BLaER1 (cell line): Measurements from ENCODE around the gene SERHL2.
"Not testable (repeated sequence)": the region's sequence is repeated elsewhere in the genome, so short reads cannot be mapped to it uniquely, and the experiment has no call there.

Experiments
- H3K27ac ChIP-seq: shearing (Covaris generic); formaldehyde crosslinking; 2 replicates; pipeline ENCODE4 v1.8.1; 2022
- H3K27me3 ChIP-seq: shearing (Covaris generic); formaldehyde crosslinking; 2 replicates; pipeline ENCODE4 v1.8.1; 2022
- H3K36me3 ChIP-seq: shearing (Covaris generic); formaldehyde crosslinking; 2 replicates; pipeline ENCODE4 v1.8.1; 2022
- H3K4me1 ChIP-seq: shearing (Covaris generic); formaldehyde crosslinking; 2 replicates; pipeline ENCODE4 v1.8.1; 2022
- H3K4me2 ChIP-seq: shearing (Covaris generic); formaldehyde crosslinking; 2 replicates; pipeline ENCODE4 v1.8.1; 2022
- H3K4me3 ChIP-seq: shearing (Covaris generic); formaldehyde crosslinking; 2 replicates; pipeline ENCODE4 v1.8.1; 2022
- H3K9ac ChIP-seq: shearing (Covaris generic); formaldehyde crosslinking; 2 replicates; pipeline ENCODE4 v1.8.1; 2022
- H3K9me3 ChIP-seq: shearing (Covaris generic); formaldehyde crosslinking; 2 replicates; pipeline ENCODE4 v1.8.1; 2022
- H4K20me1 ChIP-seq: shearing (Covaris generic); formaldehyde crosslinking; 2 replicates; pipeline ENCODE4 v1.8.1; 2022
- Cebpa-rat ChIP-seq: shearing (Covaris generic); IDR thresholded peaks from 2 replicates; pipeline ENCODE4 v1.8.1; 2022

Gene SERHL2

DNA sequence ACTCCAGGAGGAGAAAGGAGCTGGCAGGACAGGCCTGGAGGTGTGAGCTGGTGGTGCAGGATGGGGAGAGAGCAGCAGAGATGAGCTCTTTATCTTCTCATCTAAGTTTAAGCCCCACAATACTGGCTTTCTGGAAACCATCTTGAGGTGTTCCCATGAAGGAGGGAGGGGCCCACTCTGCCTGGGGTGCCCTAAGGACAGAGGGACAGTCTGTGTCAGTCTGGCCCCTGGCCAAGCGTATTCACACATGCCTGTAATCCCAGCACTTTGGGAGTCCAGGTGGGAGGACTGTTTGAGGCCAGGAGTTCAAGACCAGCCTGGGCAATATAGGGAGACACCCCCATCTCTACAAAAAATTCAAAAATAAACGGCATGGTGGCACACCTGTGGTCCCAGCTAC is 8.9 kb downstream of the SERHL2 start:
- no peak for TF ChIP-seq Cebpa-rat
- Histone ChIP-seq H4K20me1 (0 out of 2 replicates have a peak, but pooled peaks cover 11% of the 10 kb centered on the region), H3K27me3 (no peaks in the 10 kb centered on the region), H3K9me3 (peaks cover 10% of the 10 kb centered on the region; the same call in 1 of the 2 replicates), H3K4me1 (peaks cover 37% of the 10 kb centered on the region), H3K27ac (peak overlapping the region; percentile 29; the same call in 1 of the 2 replicates), H3K4me3 (no peak overlapping the region), H3K36me3 (peaks cover 20% of the 10 kb centered on the region), H3K4me2 (peak overlapping the region; percentile 73), H3K9ac (0 out of 2 replicates have a peak overlapping the region, but pooled peaks have one; percentile 12)

DNA sequence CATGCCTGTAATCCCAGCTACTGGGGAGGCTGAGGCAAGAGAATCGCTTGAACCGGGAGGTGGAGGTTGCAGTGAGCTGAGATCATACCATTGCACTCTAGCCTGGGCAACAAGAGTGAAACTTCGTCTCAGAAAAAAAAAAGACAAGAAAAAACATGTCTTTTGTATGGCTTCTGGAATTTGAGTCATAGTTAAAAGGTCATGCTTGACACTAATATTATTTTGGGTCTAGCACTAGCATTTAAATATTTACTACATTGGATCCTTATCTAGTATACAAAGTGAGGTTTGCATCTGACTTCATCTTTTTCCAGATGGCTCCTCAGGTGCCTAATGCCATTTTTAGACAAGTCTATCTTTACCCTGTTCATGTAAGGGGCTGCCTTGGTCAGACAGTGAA is 10.2 kb downstream of the SERHL2 start:
- not testable (repeated sequence) for H3K9me3 ChIP-seq, H3K27ac ChIP-seq, H3K4me3 ChIP-seq, H3K9ac ChIP-seq, H3K27me3 ChIP-seq, H3K4me2 ChIP-seq
- Histone ChIP-seq H3K4me1 (peaks cover 37% of the 10 kb centered on the region), H4K20me1 (0 out of 2 replicates have a peak, but pooled peaks cover 11% of the 10 kb centered on the region), H3K36me3 (peaks cover 27% of the 10 kb centered on the region)

DNA sequence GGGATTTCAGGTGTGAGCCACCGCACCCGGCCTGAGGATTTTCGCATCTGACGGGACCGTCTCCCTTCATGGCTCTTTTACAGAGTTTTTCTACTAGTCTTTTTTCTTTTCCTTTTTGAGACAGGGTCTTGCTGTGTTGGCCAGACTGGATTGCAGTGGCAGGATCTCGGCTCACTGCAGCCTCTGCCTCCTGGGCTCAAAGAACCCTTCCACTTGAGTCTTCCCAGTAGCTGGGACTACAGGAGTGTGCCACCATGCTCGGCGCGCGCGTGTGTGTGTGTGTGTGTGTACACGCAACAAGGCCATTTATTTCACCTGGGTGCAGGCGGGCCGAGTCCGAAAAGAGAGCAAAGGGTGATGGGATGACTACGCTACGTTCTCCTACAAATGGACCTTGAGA is 10.9 kb downstream of the SERHL2 start:
- no peak overlapping the region for H3K27ac ChIP-seq
- peaks cover 35% of the 10 kb centered on the region for H3K36me3 ChIP-seq
- H3K4me2 ChIP-seq = no peak overlapping the region
- H3K27me3 ChIP-seq = no peaks in the 10 kb centered on the region
- peaks cover 37% of the 10 kb centered on the region for H3K4me1 ChIP-seq
- peaks cover 10% of the 10 kb centered on the region; the same call in 1 of the 2 replicates for H3K9me3 ChIP-seq
- H4K20me1 ChIP-seq = 0 out of 2 replicates have a peak, but pooled peaks cover 11% of the 10 kb centered on the region
- H3K9ac ChIP-seq = no peak overlapping the region
- H3K4me3 ChIP-seq = no peak overlapping the region
- no peak for TF ChIP-seq Cebpa-rat

DNA sequence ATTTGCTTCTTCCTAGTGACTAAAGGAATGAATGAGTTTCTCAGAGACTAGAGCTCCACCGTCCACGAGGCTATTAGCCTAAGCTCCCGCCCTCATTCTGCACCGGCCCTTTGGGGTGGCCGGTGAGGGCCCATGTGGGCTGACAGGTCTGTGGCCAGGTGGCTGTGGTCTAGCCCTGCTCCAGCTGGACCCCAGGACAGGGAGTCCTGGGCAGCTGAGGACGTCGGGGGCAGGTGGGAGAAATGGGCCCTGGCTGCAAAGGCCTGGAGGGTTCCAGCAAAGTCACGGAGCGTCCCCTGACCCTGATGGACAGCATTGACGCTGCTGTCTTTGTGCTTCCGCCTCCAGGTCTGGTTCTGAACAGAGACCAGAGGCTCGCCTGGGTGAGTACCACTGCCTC is 12.2 kb downstream of the SERHL2 start:
- Histone ChIP-seq H3K9ac (no peak overlapping the region), H3K4me3 (no peak overlapping the region), H3K9me3 (peaks cover 10% of the 10 kb centered on the region; the same call in 1 of the 2 replicates), H3K27me3 (no peaks in the 10 kb centered on the region), H3K27ac (no peak overlapping the region), H3K36me3 (peaks cover 47% of the 10 kb centered on the region), H4K20me1 (0 out of 2 replicates have a peak, but pooled peaks cover under 1% of the 10 kb centered on the region), H3K4me1 (peaks cover 28% of the 10 kb centered on the region), H3K4me2 (no peak overlapping the region)
- no peak for TF ChIP-seq Cebpa-rat

DNA sequence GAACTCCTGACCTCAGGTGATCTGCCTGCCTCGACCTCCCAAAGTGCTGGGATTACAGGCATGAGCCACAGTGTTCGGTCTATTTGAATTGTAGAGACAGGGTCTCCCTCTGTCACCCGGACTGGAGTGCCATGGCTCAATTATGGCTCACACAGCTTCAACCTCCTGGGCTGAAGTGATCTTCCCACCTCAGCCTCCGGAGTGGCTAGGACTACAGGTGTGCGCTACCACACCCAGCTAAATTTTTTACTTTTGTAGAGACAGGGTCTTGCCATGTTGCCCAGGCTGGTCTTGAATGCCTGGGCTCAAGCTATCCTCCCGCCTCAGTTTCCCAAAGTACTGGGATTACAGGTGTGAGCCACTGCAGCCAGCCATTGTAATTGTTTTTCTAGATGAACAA is 14.2 kb downstream of the SERHL2 start:
- peaks cover 66% of the 10 kb centered on the region for H3K36me3 ChIP-seq
- not testable (repeated sequence) for H3K9ac ChIP-seq, H3K27me3 ChIP-seq, H3K27ac ChIP-seq, H4K20me1 ChIP-seq, H3K4me1 ChIP-seq, H3K4me3 ChIP-seq, H3K4me2 ChIP-seq, H3K9me3 ChIP-seq

DNA sequence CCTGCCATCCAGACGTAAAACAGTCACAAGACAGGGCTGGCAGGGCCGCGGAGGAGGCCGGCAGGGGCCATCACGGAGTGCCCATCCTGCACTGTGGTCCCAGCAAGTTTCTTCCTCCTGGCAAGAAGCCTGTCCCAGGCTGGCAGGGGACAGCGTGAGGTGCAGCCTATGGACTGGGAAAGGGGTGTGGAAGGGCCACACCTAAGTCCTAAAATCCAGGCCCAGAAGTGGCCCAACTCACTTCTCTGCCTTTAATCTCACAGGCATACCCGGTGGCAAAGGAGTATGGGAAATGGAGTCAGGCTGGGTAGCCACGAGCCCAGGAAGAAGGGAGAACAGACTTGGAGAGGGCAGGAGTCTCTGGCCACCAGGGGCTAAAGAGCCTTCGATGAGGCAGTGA is 16.8 kb downstream of the SERHL2 start:
- H3K27ac ChIP-seq, H3K4me2 ChIP-seq, H3K27me3 ChIP-seq, H3K9ac ChIP-seq, H3K9me3 ChIP-seq, H3K4me3 ChIP-seq, H3K4me1 ChIP-seq: not testable (repeated sequence)
- Histone ChIP-seq H3K36me3 (peaks cover 75% of the 10 kb centered on the region), H4K20me1 (peaks cover 19% of the 10 kb centered on the region)

DNA sequence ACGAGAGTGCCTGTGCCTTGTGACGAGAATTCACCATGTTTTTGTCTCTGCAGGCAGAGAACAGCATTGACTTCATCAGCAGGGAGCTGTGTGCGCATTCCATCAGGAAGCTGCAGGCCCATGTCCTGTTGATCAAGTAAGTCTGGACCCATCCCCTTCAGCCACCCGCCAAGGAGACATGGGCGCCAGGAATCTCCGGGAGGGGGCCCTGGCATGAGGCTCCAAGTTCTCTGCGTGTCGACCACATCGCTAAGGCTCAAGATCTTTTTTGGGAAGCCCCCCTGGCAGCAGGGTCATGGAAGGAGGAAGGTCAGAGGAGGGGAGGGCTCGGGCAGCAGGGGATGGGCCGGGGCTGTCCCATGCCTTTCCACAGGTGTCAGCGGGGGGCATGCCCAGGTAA is 17.3 kb downstream of the SERHL2 start:
- H3K4me1 ChIP-seq, H3K27me3 ChIP-seq, H3K27ac ChIP-seq, H3K9me3 ChIP-seq, H3K4me2 ChIP-seq, H3K4me3 ChIP-seq, H3K9ac ChIP-seq: not testable (repeated sequence)
- H3K36me3 ChIP-seq = peaks cover 75% of the 10 kb centered on the region
- H4K20me1 ChIP-seq = peaks cover 19% of the 10 kb centered on the region

DNA sequence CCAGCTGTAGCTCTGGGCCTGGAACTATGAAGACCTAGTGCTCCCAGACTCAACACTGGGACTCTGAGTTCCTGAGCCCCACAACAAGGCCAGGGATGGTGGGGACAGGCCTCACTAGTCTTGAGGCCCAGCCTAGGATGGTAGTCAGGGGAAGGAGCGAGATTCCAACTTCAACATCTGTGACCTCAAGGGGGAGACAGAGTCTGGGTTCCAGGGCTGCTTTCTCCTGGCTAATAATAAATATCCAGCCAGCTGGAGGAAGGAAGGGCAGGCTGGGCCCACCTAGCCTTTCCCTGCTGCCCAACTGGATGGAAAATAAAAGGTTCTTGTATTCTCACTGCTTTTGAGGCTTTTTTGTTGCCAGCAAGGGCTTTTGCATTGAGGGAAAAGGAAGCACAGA is 20.3 kb downstream of the SERHL2 start:
- not testable (repeated sequence) for H3K9ac ChIP-seq, H3K4me1 ChIP-seq, H3K4me3 ChIP-seq, H3K4me2 ChIP-seq, H3K27ac ChIP-seq, H3K27me3 ChIP-seq, H3K9me3 ChIP-seq
- H4K20me1 ChIP-seq = peaks cover 35% of the 10 kb centered on the region
- H3K36me3 ChIP-seq = peaks cover 89% of the 10 kb centered on the region

DNA sequence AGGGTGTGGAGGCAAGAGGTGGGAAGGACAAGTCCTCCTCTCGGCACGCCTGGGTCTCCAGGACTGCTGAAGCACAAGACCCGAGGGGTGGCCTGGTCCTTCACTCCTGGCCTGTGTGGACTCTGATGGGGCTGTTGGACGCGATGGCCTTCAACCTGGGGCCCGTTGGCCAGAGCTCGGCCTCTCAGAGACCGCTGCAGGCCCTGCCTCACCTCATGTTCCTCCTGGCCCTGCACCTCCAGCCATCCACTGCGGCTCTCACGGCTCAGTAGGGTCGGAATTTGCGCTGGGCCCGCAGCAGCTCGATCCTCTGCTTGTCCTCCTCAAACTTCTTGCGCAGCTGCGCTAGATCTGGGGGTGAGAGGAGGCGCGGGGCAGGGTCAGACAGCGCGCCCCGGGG is 20.7 kb downstream of the SERHL2 start:
- Histone ChIP-seq H3K36me3 (peaks cover 89% of the 10 kb centered on the region), H4K20me1 (peaks cover 38% of the 10 kb centered on the region)
- H3K9ac ChIP-seq, H3K9me3 ChIP-seq, H3K4me2 ChIP-seq, H3K27me3 ChIP-seq, H3K4me3 ChIP-seq, H3K27ac ChIP-seq, H3K4me1 ChIP-seq: not testable (repeated sequence)

DNA sequence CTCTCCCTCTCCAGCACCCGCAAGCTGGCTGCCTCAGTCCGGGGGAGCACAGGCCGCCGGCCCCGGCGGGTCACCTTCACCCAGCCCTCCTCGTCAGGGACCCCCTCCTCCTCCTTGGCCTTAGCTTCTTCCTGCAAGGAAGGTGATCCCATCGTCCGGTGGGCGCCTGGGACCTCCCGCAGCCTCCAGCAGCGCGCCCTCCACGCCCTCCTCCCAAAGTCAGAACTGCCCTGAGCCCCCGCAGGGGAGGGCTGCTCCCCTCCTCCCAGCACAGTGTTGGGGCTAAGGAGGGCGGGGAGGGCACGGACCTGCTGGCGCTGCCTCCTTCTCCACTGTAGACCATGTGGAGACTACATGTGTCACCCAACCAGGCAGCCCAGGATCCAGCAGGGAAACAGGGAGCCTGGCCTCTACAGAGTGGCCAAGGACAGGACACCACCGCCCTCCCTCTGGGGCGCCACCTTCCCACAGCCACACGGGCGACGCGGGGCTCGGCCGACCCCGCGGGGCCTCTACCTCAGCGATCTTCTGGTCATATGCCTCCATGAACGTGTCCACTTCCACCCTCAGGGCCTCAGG is 22.3 kb downstream of the SERHL2 start:
- Histone ChIP-seq H4K20me1 (peaks cover 45% of the 10 kb centered on the region), H3K4me1 (peaks cover 10% of the 10 kb centered on the region; the same call in 1 of the 2 replicates), H3K36me3 (peaks cover 80% of the 10 kb centered on the region)
- H3K9ac ChIP-seq, H3K4me3 ChIP-seq, H3K27ac ChIP-seq, H3K9me3 ChIP-seq, H3K27me3 ChIP-seq, H3K4me2 ChIP-seq: not testable (repeated sequence)

DNA sequence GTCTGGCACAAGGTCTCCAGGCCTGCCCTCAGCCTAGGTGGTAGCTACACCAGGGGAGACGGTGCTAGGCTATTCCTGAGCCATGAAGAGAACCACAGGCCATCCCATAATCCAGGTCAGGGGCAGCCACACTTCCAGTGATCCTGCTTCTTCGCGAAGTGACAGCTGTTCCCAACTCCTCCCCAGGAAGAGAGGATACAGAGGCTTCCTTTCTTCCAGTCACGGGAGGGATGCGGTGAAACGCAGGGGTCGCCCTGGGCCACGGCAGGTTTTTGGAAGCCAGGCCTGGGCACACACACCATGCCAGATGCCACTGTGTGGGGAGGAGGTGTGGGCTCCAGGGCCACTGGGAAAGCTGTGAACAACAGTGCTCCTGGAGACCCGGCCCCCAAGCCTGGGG is 23.4 kb downstream of the SERHL2 start:
- H3K9ac ChIP-seq, H3K9me3 ChIP-seq, H3K27me3 ChIP-seq, H3K27ac ChIP-seq, H3K4me3 ChIP-seq, H3K4me2 ChIP-seq: not testable (repeated sequence)
- Histone ChIP-seq H4K20me1 (peaks cover 43% of the 10 kb centered on the region), H3K36me3 (peaks cover 71% of the 10 kb centered on the region), H3K4me1 (peaks cover 12% of the 10 kb centered on the region)
